Measurements from ENCODE around the gene SORL1-AS1.

The SORL1-AS1 gene

GRCh38 chr11:121471167-121471566 is 18.4 kb upstream of the SORL1-AS1 start:
- Mint-ChIP-seq H3K36me3 (peaks cover 7% of the 10 kb centered on the region), H3K4me1 (peaks cover 20% of the 10 kb centered on the region), H3K9me3 (no peaks in the 10 kb centered on the region), H3K27me3 (ENCODE audit: insufficient read depth, low read depth) (peaks cover 2% of the 10 kb centered on the region), H3K27ac (no peak overlapping the region), H3K4me3 (no peak overlapping the region)
- no peaks in the 10 kb centered on the region for H3K27me3 ChIP-seq
- H3K9me3 ChIP-seq (ENCODE audit: low read depth): no peaks in the 10 kb centered on the region
- no peak for DNase-seq (ENCODE audit: low spot score)
- H3K4me3 ChIP-seq: no peak overlapping the region
- TF ChIP-seq EZH2 (IDR thresholded peaks at IDR 0.05) (no peak), EZH2phosphoT487 (IDR thresholded peaks at IDR 0.05) (no peak)
- TF ChIP-seq, protein P1, sequence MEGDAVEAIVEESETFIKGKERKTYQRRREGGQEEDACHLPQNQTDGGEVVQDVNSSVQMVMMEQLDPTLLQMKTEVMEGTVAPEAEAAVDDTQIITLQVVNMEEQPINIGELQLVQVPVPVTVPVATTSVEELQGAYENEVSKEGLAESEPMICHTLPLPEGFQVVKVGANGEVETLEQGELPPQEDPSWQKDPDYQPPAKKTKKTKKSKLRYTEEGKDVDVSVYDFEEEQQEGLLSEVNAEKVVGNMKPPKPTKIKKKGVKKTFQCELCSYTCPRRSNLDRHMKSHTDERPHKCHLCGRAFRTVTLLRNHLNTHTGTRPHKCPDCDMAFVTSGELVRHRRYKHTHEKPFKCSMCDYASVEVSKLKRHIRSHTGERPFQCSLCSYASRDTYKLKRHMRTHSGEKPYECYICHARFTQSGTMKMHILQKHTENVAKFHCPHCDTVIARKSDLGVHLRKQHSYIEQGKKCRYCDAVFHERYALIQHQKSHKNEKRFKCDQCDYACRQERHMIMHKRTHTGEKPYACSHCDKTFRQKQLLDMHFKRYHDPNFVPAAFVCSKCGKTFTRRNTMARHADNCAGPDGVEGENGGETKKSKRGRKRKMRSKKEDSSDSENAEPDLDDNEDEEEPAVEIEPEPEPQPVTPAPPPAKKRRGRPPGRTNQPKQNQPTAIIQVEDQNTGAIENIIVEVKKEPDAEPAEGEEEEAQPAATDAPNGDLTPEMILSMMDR (IDR thresholded peaks at IDR 0.05): no peak
- peaks cover 22% of the 10 kb centered on the region for H4K20me1 ChIP-seq (ENCODE audit: low read depth)
- no peaks in the 10 kb centered on the region for H3F3A ChIP-seq (ENCODE audit: low read depth)
- peaks cover 33% of the 10 kb centered on the region for H3K4me1 ChIP-seq
- H3K27ac ChIP-seq: no peak overlapping the region
- H2AFZ ChIP-seq (replicated peaks): no peak overlapping the region
- H3K4me2 ChIP-seq: no peak overlapping the region
- peaks cover 40% of the 10 kb centered on the region for H3K79me2 ChIP-seq (ENCODE audit: low read depth)
- no peaks in the 10 kb centered on the region for H3K36me3 ChIP-seq
- H3K9ac ChIP-seq: no peak overlapping the region

- no peak overlapping the region for H3K27ac Mint-ChIP-seq
- Histone ChIP-seq H3K27me3 (no peaks in the 10 kb centered on the region), H4K20me1 (ENCODE audit: low read depth) (peaks cover 32% of the 10 kb centered on the region), H3K27ac (no peak overlapping the region), H3K36me3 (no peaks in the 10 kb centered on the region), H3K79me2 (ENCODE audit: low read depth) (peaks cover 52% of the 10 kb centered on the region), H3K9me3 (ENCODE audit: low read depth) (no peaks in the 10 kb centered on the region), H3K4me3 (no peak overlapping the region), H3K4me2 (no peak overlapping the region), H2AFZ (replicated peaks) (no peak overlapping the region), H3F3A (ENCODE audit: low read depth) (no peaks in the 10 kb centered on the region), H3K4me1 (peaks cover 35% of the 10 kb centered on the region), H3K9ac (no peak overlapping the region)
- H3K27me3 Mint-ChIP-seq (ENCODE audit: insufficient read depth, low read depth): peaks cover 4% of the 10 kb centered on the region
- peaks cover 7% of the 10 kb centered on the region for H3K36me3 Mint-ChIP-seq
- peaks cover 28% of the 10 kb centered on the region for H3K4me1 Mint-ChIP-seq
- H3K4me3 Mint-ChIP-seq: no peak overlapping the region
- TF ChIP-seq EZH2 (IDR thresholded peaks at IDR 0.05) (no peak), EZH2phosphoT487 (IDR thresholded peaks at IDR 0.05) (no peak)
- TF ChIP-seq, protein P1 (IDR thresholded peaks at IDR 0.05): no peak
- DNase-seq (ENCODE audit: low spot score): no peak
- H3K9me3 Mint-ChIP-seq: no peaks in the 10 kb centered on the region
Observed at GRCh38 chr11:121469910-121470309, 17.1 kb upstream of the SORL1-AS1 start.

- Histone ChIP-seq H3K27ac (no peak overlapping the region), H4K20me1 (ENCODE audit: low read depth) (peaks cover 51% of the 10 kb centered on the region), H3K4me3 (no peak overlapping the region), H3K27me3 (no peaks in the 10 kb centered on the region), H3K9me3 (ENCODE audit: low read depth) (no peaks in the 10 kb centered on the region), H2AFZ (replicated peaks) (no peak overlapping the region), H3K36me3 (no peaks in the 10 kb centered on the region), H3K9ac (no peak overlapping the region), H3K79me2 (ENCODE audit: low read depth) (peaks cover 71% of the 10 kb centered on the region), H3K4me1 (peaks cover 30% of the 10 kb centered on the region), H3F3A (ENCODE audit: low read depth) (no peaks in the 10 kb centered on the region), H3K4me2 (peak overlapping the region; percentile 37)
- Mint-ChIP-seq H3K9me3 (no peaks in the 10 kb centered on the region), H3K4me1 (peaks cover 22% of the 10 kb centered on the region), H3K4me3 (no peak overlapping the region), H3K27me3 (ENCODE audit: insufficient read depth, low read depth) (peaks cover 4% of the 10 kb centered on the region), H3K27ac (no peak overlapping the region), H3K36me3 (peaks cover 2% of the 10 kb centered on the region)
- DNase-seq (ENCODE audit: low spot score): no peak
- TF ChIP-seq EZH2phosphoT487 (IDR thresholded peaks at IDR 0.05) (no peak), EZH2 (IDR thresholded peaks at IDR 0.05) (no peak)
Observed at GRCh38 chr11:121467965-121468364, 15.2 kb upstream of the SORL1-AS1 start.

DNA sequence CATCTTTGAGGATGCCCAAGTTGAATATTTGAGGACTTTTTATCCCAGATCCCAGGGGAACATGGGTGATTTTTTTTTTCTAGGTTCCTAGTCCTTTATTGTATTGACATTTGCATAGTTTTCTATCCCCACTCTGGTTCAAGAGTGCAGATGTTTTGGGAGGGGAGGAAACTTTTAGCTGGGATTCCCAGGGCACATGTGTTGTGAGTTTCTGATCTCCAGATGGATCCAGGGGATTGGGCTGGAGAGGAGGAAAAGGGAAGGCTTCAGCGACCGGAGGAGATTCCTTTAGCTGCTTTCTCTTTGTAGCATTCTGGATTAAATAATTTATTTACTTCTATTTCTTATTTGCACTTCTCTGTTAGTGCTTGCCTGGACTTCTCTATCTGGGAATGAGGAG is 14.7 kb upstream of the SORL1-AS1 start:
- Histone ChIP-seq H3F3A (ENCODE audit: low read depth) (no peaks in the 10 kb centered on the region), H2AFZ (replicated peaks) (no peak overlapping the region), H3K4me3 (no peak overlapping the region), H4K20me1 (ENCODE audit: low read depth) (peaks cover 55% of the 10 kb centered on the region), H3K9me3 (ENCODE audit: low read depth) (no peaks in the 10 kb centered on the region), H3K4me2 (peak overlapping the region; percentile 37), H3K27ac (no peak overlapping the region), H3K4me1 (peaks cover 30% of the 10 kb centered on the region), H3K36me3 (no peaks in the 10 kb centered on the region), H3K9ac (no peak overlapping the region), H3K79me2 (ENCODE audit: low read depth) (peaks cover 76% of the 10 kb centered on the region), H3K27me3 (no peaks in the 10 kb centered on the region)
- no peak for DNase-seq (ENCODE audit: low spot score)
- no peak overlapping the region for H3K4me3 Mint-ChIP-seq
- no peak overlapping the region for H3K27ac Mint-ChIP-seq
- H3K9me3 Mint-ChIP-seq: no peaks in the 10 kb centered on the region
- TF ChIP-seq EZH2 (IDR thresholded peaks at IDR 0.05) (no peak), EZH2phosphoT487 (IDR thresholded peaks at IDR 0.05) (no peak)
- TF ChIP-seq, protein P1 (IDR thresholded peaks at IDR 0.05): no peak
- peaks cover 4% of the 10 kb centered on the region for H3K27me3 Mint-ChIP-seq (ENCODE audit: insufficient read depth, low read depth)
- H3K36me3 Mint-ChIP-seq: peaks cover 2% of the 10 kb centered on the region
- H3K4me1 Mint-ChIP-seq: peaks cover 21% of the 10 kb centered on the region
